ENCODE results near the gene ADGRV1.

ADGRV1 gene

DNA sequence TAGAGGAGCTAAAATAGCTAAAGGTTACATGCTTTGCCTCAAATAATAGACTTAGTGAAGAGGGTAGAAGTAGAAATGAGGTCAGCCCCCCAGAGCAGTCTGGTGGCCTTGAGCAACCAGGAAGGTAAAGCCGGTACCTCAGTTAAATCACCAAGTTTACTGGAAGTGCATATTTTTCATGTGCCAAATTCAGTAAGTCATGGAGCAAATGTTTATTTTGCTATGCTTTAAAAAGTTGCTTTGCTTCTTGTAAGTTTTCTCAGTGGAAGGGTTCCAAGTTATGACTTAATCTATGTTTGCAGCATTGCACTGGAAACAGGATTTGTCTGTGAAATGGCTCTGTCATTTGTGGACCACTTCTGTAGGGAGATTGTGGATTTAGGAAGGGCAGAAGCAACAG lies 567.9 kb downstream of the ADGRV1 start:
- H3K79me2 ChIP-seq (ENCODE audit: control insufficient read depth, insufficient read depth, low read length, poor library complexity), result no peaks in the 10 kb centered on the region
- no peaks in the 10 kb centered on the region for H3K36me3 ChIP-seq (ENCODE audit: control insufficient read depth in 1 of 2, insufficient read depth in 2 of 2, low read length in 2 of 2)
- no peak for DNase-seq
- H3K9ac ChIP-seq (ENCODE audit: low read length), result no peak overlapping the region
- no peak overlapping the region for H4K8ac ChIP-seq (ENCODE audit: low read depth, low read length)
- H3K27me3 ChIP-seq (ENCODE audit: insufficient read depth, low read length), result no peaks in the 10 kb centered on the region
- H3K4me2 ChIP-seq (ENCODE audit: low read length), result no peak overlapping the region
- no peak overlapping the region for H3K23ac ChIP-seq (ENCODE audit: low read length)
- no peak overlapping the region for H2BK5ac ChIP-seq (ENCODE audit: low read depth, low read length, poor library complexity)
- H3K14ac ChIP-seq (ENCODE audit: low read length), result no peak overlapping the region
- H2BK12ac ChIP-seq (ENCODE audit: low read length), result no peak overlapping the region
- H3K4ac ChIP-seq (ENCODE audit: low read depth, low read length), result no peak overlapping the region
- H3K79me1 ChIP-seq (ENCODE audit: low read length), result no peaks in the 10 kb centered on the region
- peaks cover 0 to 2% of the 10 kb centered on the region in 2 experiments for H3K4me1 ChIP-seq (ENCODE audit: control insufficient read depth in 1 of 2, insufficient read depth in 2 of 2, low read length in 2 of 2)
- no peak overlapping the region for H2AFZ ChIP-seq (ENCODE audit: insufficient read depth, low read length, poor library complexity)
- no peak overlapping the region for H4K12ac ChIP-seq (ENCODE audit: low read depth, low read length)
- no peak overlapping the region for H3K18ac ChIP-seq (ENCODE audit: low read length)
- no peak overlapping the region for H4K91ac ChIP-seq (ENCODE audit: low read depth, low read length)
- H2AK5ac ChIP-seq (ENCODE audit: low read length), result no peak overlapping the region
- H3K4me3 ChIP-seq (ENCODE audit: low read depth, low read length), result no peak overlapping the region
- H2BK120ac ChIP-seq (ENCODE audit: insufficient read depth, low read length, poor library complexity), result no peak overlapping the region
- no peaks in the 10 kb centered on the region for H3K9me3 ChIP-seq (ENCODE audit: insufficient read depth, low read depth, low read length)
- no peak overlapping the region for H3K27ac ChIP-seq (ENCODE audit: low read depth, low read length)
- WGBS (ENCODE audit: extremely low coverage, insufficient coverage, insufficient read length), result no CpG with 5 or more reads among the region's 1 CpG

DNA sequence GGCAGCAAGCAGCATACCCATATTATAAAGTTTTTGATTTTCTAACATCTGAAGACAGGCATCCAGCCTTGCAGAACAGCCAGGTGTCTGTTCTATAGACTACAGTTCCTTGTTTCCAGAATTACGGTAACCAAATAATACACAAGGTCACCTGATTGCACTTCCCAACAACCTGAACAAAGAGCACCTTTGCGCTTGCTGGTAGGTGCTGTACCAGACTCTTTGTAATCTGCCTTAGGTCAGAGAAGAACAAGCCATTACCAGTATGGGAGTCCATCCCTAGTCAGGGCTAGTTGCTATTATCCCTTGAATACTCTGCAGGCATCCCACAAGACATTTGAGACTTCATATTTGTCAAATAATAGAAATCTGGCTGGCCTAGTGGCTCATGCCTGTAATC lies 568.3 kb downstream of the ADGRV1 start:
- no CpG with 5 or more reads among the region's 2 CpGs for WGBS (ENCODE audit: extremely low coverage, insufficient coverage, insufficient read length)
- Histone ChIP-seq H2BK12ac (ENCODE audit: low read length) (no peak overlapping the region), H4K8ac (ENCODE audit: low read depth, low read length) (no peak overlapping the region), H2AK5ac (ENCODE audit: low read length) (no peak overlapping the region), H3K27me3 (ENCODE audit: insufficient read depth, low read length) (no peaks in the 10 kb centered on the region), H3K18ac (ENCODE audit: low read length) (no peak overlapping the region), H3K79me2 (ENCODE audit: control insufficient read depth, insufficient read depth, low read length, poor library complexity) (no peaks in the 10 kb centered on the region), H2AFZ (ENCODE audit: insufficient read depth, low read length, poor library complexity) (no peak overlapping the region), H3K14ac (ENCODE audit: low read length) (no peak overlapping the region), H3K4me2 (ENCODE audit: low read length) (no peak overlapping the region), H3K9me3 (ENCODE audit: insufficient read depth, low read depth, low read length) (no peaks in the 10 kb centered on the region), H4K12ac (ENCODE audit: low read depth, low read length) (no peak overlapping the region), H3K4me1 (ENCODE audit: control insufficient read depth in 1 of 2, insufficient read depth in 2 of 2, low read length in 2 of 2) (peaks cover 0 to 2% of the 10 kb centered on the region in 2 experiments), H3K4me3 (ENCODE audit: low read depth, low read length) (no peak overlapping the region), H3K79me1 (ENCODE audit: low read length) (no peaks in the 10 kb centered on the region), H4K91ac (ENCODE audit: low read depth, low read length) (no peak overlapping the region), H3K4ac (ENCODE audit: low read depth, low read length) (no peak overlapping the region), H3K27ac (ENCODE audit: low read depth, low read length) (no peak overlapping the region), H3K9ac (ENCODE audit: low read length) (no peak overlapping the region), H2BK5ac (ENCODE audit: low read depth, low read length, poor library complexity) (no peak overlapping the region), H2BK120ac (ENCODE audit: insufficient read depth, low read length, poor library complexity) (no peak overlapping the region), H3K36me3 (ENCODE audit: control insufficient read depth in 1 of 2, insufficient read depth in 2 of 2, low read length in 2 of 2) (no peaks in the 10 kb centered on the region), H3K23ac (ENCODE audit: low read length) (no peak overlapping the region)
- DNase-seq, result no peak

DNA sequence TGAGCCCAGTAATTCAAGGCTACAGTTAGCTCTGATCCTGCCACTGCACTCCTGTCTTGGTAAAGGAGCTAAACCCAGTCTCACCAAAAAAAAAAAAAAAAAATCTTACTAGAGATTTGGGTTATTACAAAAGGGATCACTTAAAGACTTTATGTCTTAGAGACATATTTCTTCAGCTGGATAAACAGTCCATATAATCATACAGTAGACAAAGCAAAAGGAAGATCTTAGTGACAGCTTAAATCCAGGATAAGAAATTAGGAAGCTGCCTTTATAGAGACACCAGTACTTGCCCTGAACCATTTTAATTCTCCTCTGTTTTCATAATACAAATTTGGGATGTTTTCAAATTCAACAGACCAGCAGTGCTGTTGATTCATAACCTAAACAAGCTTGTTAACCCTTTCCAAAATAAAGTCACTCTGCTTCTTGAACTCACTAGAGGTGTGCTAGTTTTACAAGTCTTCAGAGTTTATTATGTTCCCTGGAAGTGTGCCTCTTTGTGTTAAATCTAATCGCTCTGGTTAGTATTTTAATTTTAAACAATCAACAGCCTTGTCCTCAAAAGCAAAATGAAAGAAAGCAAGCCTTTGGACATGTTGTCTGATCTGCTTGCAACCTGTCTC lies 569.0 kb downstream of the ADGRV1 start:
- no peak overlapping the region for H2AK5ac ChIP-seq (ENCODE audit: low read length)
- H3K9ac ChIP-seq (ENCODE audit: low read length), result no peak overlapping the region
- no peak overlapping the region for H2BK12ac ChIP-seq (ENCODE audit: low read length)
- no peak overlapping the region for H2BK120ac ChIP-seq (ENCODE audit: insufficient read depth, low read length, poor library complexity)
- no peaks in the 10 kb centered on the region for H3K79me2 ChIP-seq (ENCODE audit: control insufficient read depth, insufficient read depth, low read length, poor library complexity)
- no peak overlapping the region for H3K4me2 ChIP-seq (ENCODE audit: low read length)
- no peak overlapping the region for H3K4me3 ChIP-seq (ENCODE audit: low read depth, low read length)
- no peaks in the 10 kb centered on the region for H3K27me3 ChIP-seq (ENCODE audit: insufficient read depth, low read length)
- H2BK5ac ChIP-seq (ENCODE audit: low read depth, low read length, poor library complexity), result no peak overlapping the region
- H3K9me3 ChIP-seq (ENCODE audit: insufficient read depth, low read depth, low read length), result no peaks in the 10 kb centered on the region
- H4K12ac ChIP-seq (ENCODE audit: low read depth, low read length), result no peak overlapping the region
- H3K4ac ChIP-seq (ENCODE audit: low read depth, low read length), result no peak overlapping the region
- no peaks in the 10 kb centered on the region for H3K36me3 ChIP-seq (ENCODE audit: control insufficient read depth in 1 of 2, insufficient read depth in 2 of 2, low read length in 2 of 2)
- no CpG with 5 or more reads among the region's 1 CpG for WGBS (ENCODE audit: extremely low coverage, insufficient coverage, insufficient read length)
- no peak overlapping the region for H3K27ac ChIP-seq (ENCODE audit: low read depth, low read length)
- no peaks in the 10 kb centered on the region for H3K79me1 ChIP-seq (ENCODE audit: low read length)
- H3K14ac ChIP-seq (ENCODE audit: low read length), result no peak overlapping the region
- no peak overlapping the region for H4K8ac ChIP-seq (ENCODE audit: low read depth, low read length)
- no peak for DNase-seq
- no peak overlapping the region for H3K18ac ChIP-seq (ENCODE audit: low read length)
- no peak overlapping the region for H2AFZ ChIP-seq (ENCODE audit: insufficient read depth, low read length, poor library complexity)
- H3K23ac ChIP-seq (ENCODE audit: low read length), result no peak overlapping the region
- H3K4me1 ChIP-seq (ENCODE audit: control insufficient read depth in 1 of 2, insufficient read depth in 2 of 2, low read length in 2 of 2), result peaks cover 0 to 2% of the 10 kb centered on the region in 2 experiments
- no peak overlapping the region for H4K91ac ChIP-seq (ENCODE audit: low read depth, low read length)

DNA sequence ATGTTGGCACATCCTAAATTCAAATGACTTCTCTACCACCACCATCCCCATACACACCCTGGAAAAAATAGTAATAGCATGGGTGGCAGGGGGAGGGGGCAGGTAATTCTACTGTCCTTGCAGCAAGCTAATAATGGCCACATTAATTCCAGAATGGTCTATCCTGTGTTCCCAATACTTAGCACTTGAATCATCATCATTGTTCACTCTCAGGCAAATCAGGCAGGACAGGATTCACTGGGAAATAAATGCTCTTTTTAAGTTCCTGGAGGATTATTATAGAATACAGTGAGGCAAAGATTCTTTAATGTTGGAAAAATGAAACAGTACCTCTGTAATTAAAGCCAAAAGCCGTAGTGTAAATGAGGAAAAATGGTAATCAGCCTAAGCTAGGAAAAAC lies 570.0 kb downstream of the ADGRV1 start:
- no peak overlapping the region for H4K91ac ChIP-seq (ENCODE audit: low read depth, low read length)
- no peak overlapping the region for H4K12ac ChIP-seq (ENCODE audit: low read depth, low read length)
- no peak overlapping the region for H2BK12ac ChIP-seq (ENCODE audit: low read length)
- no peak overlapping the region for H3K4me2 ChIP-seq (ENCODE audit: low read length)
- H3K18ac ChIP-seq (ENCODE audit: low read length), result no peak overlapping the region
- no peak overlapping the region for H3K4ac ChIP-seq (ENCODE audit: low read depth, low read length)
- H3K27ac ChIP-seq (ENCODE audit: low read depth, low read length), result no peak overlapping the region
- no peaks in the 10 kb centered on the region for H3K9me3 ChIP-seq (ENCODE audit: insufficient read depth, low read depth, low read length)
- no peaks in the 10 kb centered on the region for H3K36me3 ChIP-seq (ENCODE audit: control insufficient read depth in 1 of 2, insufficient read depth in 2 of 2, low read length in 2 of 2)
- no peak overlapping the region for H2BK5ac ChIP-seq (ENCODE audit: low read depth, low read length, poor library complexity)
- H2BK120ac ChIP-seq (ENCODE audit: insufficient read depth, low read length, poor library complexity), result no peak overlapping the region
- H2AK5ac ChIP-seq (ENCODE audit: low read length), result no peak overlapping the region
- no peak overlapping the region for H2AFZ ChIP-seq (ENCODE audit: insufficient read depth, low read length, poor library complexity)
- no peaks in the 10 kb centered on the region for H3K4me1 ChIP-seq (ENCODE audit: control insufficient read depth in 1 of 2, insufficient read depth in 2 of 2, low read length in 2 of 2)
- no CpG with 5 or more reads among the region's 1 CpG for WGBS (ENCODE audit: extremely low coverage, insufficient coverage, insufficient read length)
- H3K79me1 ChIP-seq (ENCODE audit: low read length), result no peaks in the 10 kb centered on the region
- no peak for DNase-seq
- H3K27me3 ChIP-seq (ENCODE audit: insufficient read depth, low read length), result no peaks in the 10 kb centered on the region
- H3K79me2 ChIP-seq (ENCODE audit: control insufficient read depth, insufficient read depth, low read length, poor library complexity), result no peaks in the 10 kb centered on the region
- H3K9ac ChIP-seq (ENCODE audit: low read length), result no peak overlapping the region
- no peak overlapping the region for H3K4me3 ChIP-seq (ENCODE audit: low read depth, low read length)
- H3K14ac ChIP-seq (ENCODE audit: low read length), result no peak overlapping the region
- H4K8ac ChIP-seq (ENCODE audit: low read depth, low read length), result no peak overlapping the region
- no peak overlapping the region for H3K23ac ChIP-seq (ENCODE audit: low read length)

Measured in trophoblast cell (in vitro differentiated cells and primary cell).